Cardiac muscle cell (in vitro differentiated cells and primary cell): ENCODE results near the gene NFATC3. TPM values are rescaled to one million over a fixed set of nuclear protein-coding genes. Genes with fewer than 3 reads are reported as not detected.

Experiments
- DNase-seq, 2 donors: peaks; one replicate each; pipeline versions ENCODE4 v3.0.0 to v3.0.0-alpha.2; 2010 to 2017; ENCODE audit warnings: low read depth in 1 of 2, low spot score in 1 of 2
- H3K27ac ChIP-seq: fragments of 200-600 bp; sonication (generic); 2 replicates; pipeline ENCODE4 v1.5.1; 2016
- H3K27me3 ChIP-seq: fragments of 200-600 bp; sonication (generic); 2 replicates; pipeline ENCODE4 v1.6.0; 2016; ENCODE audit warnings: control low read depth
- H3K36me3 ChIP-seq: fragments of 200-600 bp; sonication (generic); 2 replicates; pipeline ENCODE4 v1.5.1; 2016; ENCODE audit warnings: control low read depth
- H3K4me1 ChIP-seq: fragments of 200-600 bp; sonication (generic); 2 replicates; pipeline ENCODE4 v1.8.1; 2017; ENCODE audit warnings: low read depth, mild to moderate bottlenecking, mixed run types
- H3K4me3 ChIP-seq: fragments of 200-600 bp; sonication (generic); 2 replicates; pipeline ENCODE4 v1.5.1; 2016; ENCODE audit warnings: mild to moderate bottlenecking
- H3K9me3 ChIP-seq: fragments of 200-600 bp; sonication (generic); 2 replicates; pipeline ENCODE4 v1.5.1; 2017; ENCODE audit warnings: low read depth, mild to moderate bottlenecking, control low read depth
- CTCF ChIP-seq: IDR thresholded peaks from 2 replicates; pipeline ENCODE4 v1.5.1; 2012; ENCODE audit warnings: low read depth, mild to moderate bottlenecking, low read length
- polyA plus RNA-seq: library from polyadenylated mRNA; unstranded; fragments of >200 nt; fragmentation: Nextera tagmentation; extraction: Ambion mirVana; gene quantifications from 2 replicates; pipeline ENCODE4 v1.2.1, GENCODE V29; 2016
- total RNA-seq: library from RNA; depleted of rRNA; stranded (reverse); fragments of >200 nt; gene quantifications from 2 replicates; pipeline ENCODE4 v1.2.3, GENCODE V29; 2016

NFATC3 gene
- total and polyA plus RNA-seq, 2 experiments from 2014 or later = 13.6 to 26.2 TPM

- H3K27me3 ChIP-seq = no peaks in the 10 kb centered on the region
- DNase-seq = peak in 1 of 2 donors; percentile 2
- H3K36me3 ChIP-seq = no peaks in the 10 kb centered on the region
- no peaks in the 10 kb centered on the region for H3K9me3 ChIP-seq
- peaks cover 10% of the 10 kb centered on the region for H3K4me1 ChIP-seq
- no peak overlapping the region for H3K4me3 ChIP-seq
- H3K27ac ChIP-seq = no peak overlapping the region
- no peak for TF ChIP-seq CTCF
These were observed 112.1 kb downstream of the NFATC3 start for GRCh38 chr16:68197250-68197649.

GRCh38 chr16:68200088-68200783 is 115.1 kb downstream of the NFATC3 start:
- peak overlapping the region; percentile 76 for H3K27ac ChIP-seq
- no peaks in the 10 kb centered on the region for H3K27me3 ChIP-seq
- no peaks in the 10 kb centered on the region for H3K9me3 ChIP-seq
- H3K4me3 ChIP-seq = no peak overlapping the region
- peaks cover 10% of the 10 kb centered on the region for H3K4me1 ChIP-seq
- H3K36me3 ChIP-seq = no peaks in the 10 kb centered on the region
- TF ChIP-seq CTCF = no peak
- DNase-seq = peak; percentile 5 to 55

- DNase-seq = peak; percentile 8 to 70
- H3K4me3 ChIP-seq = no peak overlapping the region
- H3K9me3 ChIP-seq = no peaks in the 10 kb centered on the region
- TF ChIP-seq CTCF = no peak
- H3K36me3 ChIP-seq = no peaks in the 10 kb centered on the region
- H3K4me1 ChIP-seq = peaks cover 10% of the 10 kb centered on the region
- no peaks in the 10 kb centered on the region for H3K27me3 ChIP-seq
- H3K27ac ChIP-seq = peak overlapping the region; percentile 7
These were observed 116.9 kb downstream of the NFATC3 start for GRCh38 chr16:68202091-68202519.

- no peaks in the 10 kb centered on the region for H3K9me3 ChIP-seq
- no peak overlapping the region for H3K4me3 ChIP-seq
- no peaks in the 10 kb centered on the region for H3K36me3 ChIP-seq
- DNase-seq = no peak
- H3K4me1 ChIP-seq = no peaks in the 10 kb centered on the region
- no peaks in the 10 kb centered on the region for H3K27me3 ChIP-seq
- no peak for TF ChIP-seq CTCF
- H3K27ac ChIP-seq = no peak overlapping the region
These were observed 121.1 kb downstream of the NFATC3 start for GRCh38 chr16:68206245-68206644.

GRCh38 chr16:68214726-68215125 is 129.6 kb downstream of the NFATC3 start:
- TF ChIP-seq CTCF = no peak
- H3K4me3 ChIP-seq = no peak overlapping the region
- no peak for DNase-seq
- no peaks in the 10 kb centered on the region for H3K9me3 ChIP-seq
- no peak overlapping the region for H3K27ac ChIP-seq
- no peaks in the 10 kb centered on the region for H3K4me1 ChIP-seq
- no peaks in the 10 kb centered on the region for H3K36me3 ChIP-seq
- no peaks in the 10 kb centered on the region for H3K27me3 ChIP-seq
